GM12891 (cell line): ENCODE measurements around the gene EXOSC7.

ENCODE experiments used
- PAX5 ChIP-seq: IDR thresholded peaks from 2 replicates; pipeline ENCODE4 v1.6.1; 2011; ENCODE audit warnings: low read length, moderate library complexity, mild to moderate bottlenecking; ENCODE audit not compliant: insufficient read depth, severe bottlenecking
- POLR2A ChIP-seq: IDR thresholded peaks from 2 replicates; pipeline ENCODE4 v1.6.1; 2011; ENCODE audit warnings: low read depth, low read length, control low read depth
- POLR2AphosphoS5 ChIP-seq: IDR thresholded peaks from 2 replicates; pipeline ENCODE4 v1.6.1; 2011; ENCODE audit warnings: low read depth, low read length, control low read depth
- POU2F2 ChIP-seq: IDR thresholded peaks from 2 replicates; pipeline ENCODE4 v1.6.1; 2011; ENCODE audit warnings: low read depth, mild to moderate bottlenecking, control low read depth, low read length, moderate library complexity
- SPI1 ChIP-seq: IDR thresholded peaks from 2 replicates; pipeline ENCODE4 v1.6.1; 2011; ENCODE audit warnings: low read depth, low read length, control low read depth
- TAF1 ChIP-seq: IDR thresholded peaks from 2 replicates; pipeline ENCODE4 v1.6.1; 2011; ENCODE audit warnings: low read depth, low read length, control low read depth

GRCh38 chr3:44932986-44933944 is 42.8 kb upstream of the EXOSC7 start:
- TF ChIP-seq POLR2A, result no peak
- TF ChIP-seq POLR2AphosphoS5, result no peak
- TF ChIP-seq SPI1, result no peak
- no peak for TF ChIP-seq POU2F2
- no peak for TF ChIP-seq TAF1
- TF ChIP-seq PAX5, result no peak
